ENCODE measurements around the gene AKNA. TPM values are rescaled to one million over a fixed set of nuclear protein-coding genes. Genes with fewer than 3 reads are reported as not detected.

Gene AKNA
- total RNA-seq, 3 donors from 2014 or later (not counting 1 experiment from before 2014, with no cell fraction given): 577 to 743 (median 676) TPM

DNA sequence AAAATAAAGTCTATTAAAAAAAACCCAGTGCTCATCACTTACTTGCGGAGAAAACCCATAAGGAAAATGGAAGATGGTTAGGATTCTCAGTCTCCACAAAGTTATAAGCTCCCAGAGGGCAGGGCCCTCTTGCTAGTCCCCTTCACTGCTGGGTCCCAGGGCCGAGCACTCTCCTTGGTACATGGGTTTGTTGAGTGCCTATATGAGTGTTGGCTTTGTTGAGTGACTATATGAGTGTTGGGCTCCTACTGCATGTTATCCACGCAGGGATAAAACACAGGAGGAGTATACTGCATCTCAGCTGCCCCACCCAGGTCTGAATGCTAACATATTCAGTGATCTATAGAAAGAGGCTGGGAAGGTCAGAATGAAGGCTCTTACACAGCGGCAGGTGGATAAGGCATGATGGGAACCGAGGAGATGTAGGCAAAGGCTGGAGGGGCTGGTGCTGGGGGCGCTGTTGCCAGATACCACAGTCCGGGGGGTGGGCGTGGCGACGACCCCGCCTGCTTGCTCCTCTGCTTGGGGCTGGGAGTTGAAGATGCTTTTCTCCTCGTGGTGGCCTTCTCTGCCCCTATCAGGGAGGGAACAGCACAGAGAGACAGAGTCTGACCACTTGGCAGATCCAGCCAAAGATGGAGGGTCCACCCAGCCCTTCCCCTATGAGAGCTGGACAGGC lies 46.5 kb downstream of the AKNA start:
- H3K27ac Mint-ChIP-seq: peak overlapping the region; percentile 84 to 88
- H3K4me1 Mint-ChIP-seq: peaks cover 31 to 51% of the 10 kb centered on the region in 2 donors
- Histone ChIP-seq H3K9me3 (ENCODE audit: control insufficient read depth, insufficient read depth, low read length) (no peaks in the 10 kb centered on the region), H3K27ac (ENCODE audit: low read length) (no peak overlapping the region), H3K4me3 (ENCODE audit: low read length) (no peak overlapping the region), H3K36me3 (ENCODE audit: control insufficient read depth, insufficient read depth, low read length) (peaks cover 98% of the 10 kb centered on the region), H3K27me3 (ENCODE audit: control insufficient read depth, insufficient read depth, low read length) (no peaks in the 10 kb centered on the region), H3K4me1 (ENCODE audit: control insufficient read depth, insufficient read depth, low read length) (peaks cover 17% of the 10 kb centered on the region)
- peaks cover 38% of the 10 kb centered on the region for H3K36me3 Mint-ChIP-seq
- no peaks in the 10 kb centered on the region for H3K27me3 Mint-ChIP-seq (ENCODE audit: low read depth in 2 of 2)
- no peaks in the 10 kb centered on the region for H3K9me3 Mint-ChIP-seq
- intact Hi-C loops (cut with micrococcal nuclease): no loop called here
- DNase-seq (no peak), ATAC-seq (no peak)
- TF ChIP-seq, protein P1, sequence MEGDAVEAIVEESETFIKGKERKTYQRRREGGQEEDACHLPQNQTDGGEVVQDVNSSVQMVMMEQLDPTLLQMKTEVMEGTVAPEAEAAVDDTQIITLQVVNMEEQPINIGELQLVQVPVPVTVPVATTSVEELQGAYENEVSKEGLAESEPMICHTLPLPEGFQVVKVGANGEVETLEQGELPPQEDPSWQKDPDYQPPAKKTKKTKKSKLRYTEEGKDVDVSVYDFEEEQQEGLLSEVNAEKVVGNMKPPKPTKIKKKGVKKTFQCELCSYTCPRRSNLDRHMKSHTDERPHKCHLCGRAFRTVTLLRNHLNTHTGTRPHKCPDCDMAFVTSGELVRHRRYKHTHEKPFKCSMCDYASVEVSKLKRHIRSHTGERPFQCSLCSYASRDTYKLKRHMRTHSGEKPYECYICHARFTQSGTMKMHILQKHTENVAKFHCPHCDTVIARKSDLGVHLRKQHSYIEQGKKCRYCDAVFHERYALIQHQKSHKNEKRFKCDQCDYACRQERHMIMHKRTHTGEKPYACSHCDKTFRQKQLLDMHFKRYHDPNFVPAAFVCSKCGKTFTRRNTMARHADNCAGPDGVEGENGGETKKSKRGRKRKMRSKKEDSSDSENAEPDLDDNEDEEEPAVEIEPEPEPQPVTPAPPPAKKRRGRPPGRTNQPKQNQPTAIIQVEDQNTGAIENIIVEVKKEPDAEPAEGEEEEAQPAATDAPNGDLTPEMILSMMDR (IDR thresholded peaks at IDR 0.05): no peak
- H3K4me3 Mint-ChIP-seq: no peak overlapping the region
- 88% methylated on average over 12 of the region's 12 CpGs for WGBS (ENCODE audit: insufficient coverage)

DNA sequence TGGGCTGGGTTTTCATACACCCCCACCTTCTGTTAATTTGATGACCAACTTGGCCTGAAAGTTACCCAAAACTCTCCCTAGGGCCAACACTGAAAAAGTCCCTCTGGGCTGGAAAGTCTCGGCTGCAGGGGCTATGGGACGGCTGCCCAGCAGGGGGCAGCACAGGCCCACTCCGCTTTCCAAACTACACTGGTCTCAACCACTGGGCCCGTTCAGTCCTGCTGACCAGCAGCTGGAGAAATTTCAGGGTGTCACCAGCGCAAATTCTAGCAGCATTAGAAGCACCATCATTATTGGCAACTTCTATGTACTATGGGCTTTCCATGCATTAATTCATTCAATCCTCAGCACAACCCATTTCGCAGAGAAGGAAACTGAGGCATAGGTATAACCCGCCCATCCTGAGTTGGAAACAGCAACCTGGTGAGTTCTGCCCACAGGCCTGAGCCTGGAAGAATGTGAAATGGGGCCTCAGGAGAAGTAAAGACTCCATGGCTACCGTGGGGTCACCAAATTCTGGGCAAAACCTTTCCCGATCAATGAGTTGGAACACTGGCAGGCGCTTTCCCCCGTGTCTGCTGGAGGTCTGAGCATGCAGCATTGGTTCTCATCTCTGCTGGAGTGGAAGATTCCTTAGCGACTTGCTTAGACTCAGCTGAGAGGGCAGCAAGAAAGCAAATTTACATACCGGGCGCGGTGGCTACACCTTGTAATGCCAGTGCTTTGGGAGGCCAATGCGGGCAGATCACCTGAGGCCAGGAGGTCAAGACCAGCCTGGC lies 48.5 kb downstream of the AKNA start:
- Mint-ChIP-seq H3K27ac (peak overlapping the region; percentile 78 to 84), H3K4me1 (peaks cover 32 to 50% of the 10 kb centered on the region in 2 donors), H3K4me3 (no peak overlapping the region), H3K27me3 (ENCODE audit: low read depth in 2 of 2) (no peaks in the 10 kb centered on the region), H3K9me3 (no peaks in the 10 kb centered on the region), H3K36me3 (peaks cover 36% of the 10 kb centered on the region)
- H3K4me1 ChIP-seq (ENCODE audit: control insufficient read depth, insufficient read depth, low read length): peaks cover 17% of the 10 kb centered on the region
- DNase-seq (peak; percentile 63 to 78), ATAC-seq (peak; percentile 77 to 83 (median 79))
- no peak overlapping the region for H3K4me3 ChIP-seq (ENCODE audit: low read length)
- peaks cover 95% of the 10 kb centered on the region for H3K36me3 ChIP-seq (ENCODE audit: control insufficient read depth, insufficient read depth, low read length)
- H3K27me3 ChIP-seq (ENCODE audit: control insufficient read depth, insufficient read depth, low read length): no peaks in the 10 kb centered on the region
- peak overlapping the region; percentile 39 for H3K27ac ChIP-seq (ENCODE audit: low read length)
- WGBS (ENCODE audit: insufficient coverage): 86% methylated on average over 16 of the region's 16 CpGs
- intact Hi-C loops (cut with micrococcal nuclease): loop anchor here (1.0 to 5.0 kb wide), 3 partner anchors 65 to 314 kb away; partner anchors contain the start of gene WHRN
- no peaks in the 10 kb centered on the region for H3K9me3 ChIP-seq (ENCODE audit: control insufficient read depth, insufficient read depth, low read length)
- TF ChIP-seq, protein P1 (IDR thresholded peaks at IDR 0.05): peak; percentile 80

DNA sequence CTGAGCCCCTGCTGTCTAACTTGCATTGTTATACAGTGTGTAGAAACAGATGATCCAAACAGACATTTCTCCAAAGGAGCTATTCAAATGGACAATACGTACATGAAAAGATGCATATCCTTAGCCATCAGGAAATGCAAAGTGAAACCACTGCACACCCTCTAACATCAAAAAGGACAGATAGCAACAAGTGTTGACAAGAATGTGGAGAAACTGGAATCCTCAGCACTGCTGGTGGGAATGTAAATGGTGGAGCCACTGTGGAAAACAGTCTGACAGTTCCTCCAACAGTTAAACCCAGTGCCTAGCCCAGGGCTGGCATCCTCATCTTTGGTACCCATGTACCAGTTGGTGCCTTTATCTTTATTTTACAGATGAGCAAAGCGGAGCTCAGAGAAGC lies 49.6 kb downstream of the AKNA start:
- TF ChIP-seq, protein P1 (IDR thresholded peaks at IDR 0.05): no peak
- H3K27me3 Mint-ChIP-seq (ENCODE audit: low read depth in 2 of 2): no peaks in the 10 kb centered on the region
- peaks cover 25% of the 10 kb centered on the region for H3K36me3 Mint-ChIP-seq
- peaks cover 17% of the 10 kb centered on the region for H3K4me1 ChIP-seq (ENCODE audit: control insufficient read depth, insufficient read depth, low read length)
- H3K4me3 ChIP-seq (ENCODE audit: low read length): no peak overlapping the region
- H3K4me3 Mint-ChIP-seq: no peak overlapping the region
- H3K9me3 Mint-ChIP-seq: no peaks in the 10 kb centered on the region
- peak overlapping the region; percentile 39 for H3K27ac ChIP-seq (ENCODE audit: low read length)
- intact Hi-C loops (cut with micrococcal nuclease): loop anchor here (2.0 to 5.0 kb wide), 2 partner anchors 67 to 169 kb away; partner anchors contain the start of gene WHRN
- no peak for ATAC-seq
- H3K4me1 Mint-ChIP-seq: peaks cover 24 to 41% of the 10 kb centered on the region in 2 donors
- no peak for DNase-seq
- WGBS (ENCODE audit: insufficient coverage): 93% methylated on average over 2 of the region's 2 CpGs
- no peaks in the 10 kb centered on the region for H3K9me3 ChIP-seq (ENCODE audit: control insufficient read depth, insufficient read depth, low read length)
- H3K27me3 ChIP-seq (ENCODE audit: control insufficient read depth, insufficient read depth, low read length): no peaks in the 10 kb centered on the region
- H3K36me3 ChIP-seq (ENCODE audit: control insufficient read depth, insufficient read depth, low read length): peaks cover 83% of the 10 kb centered on the region
- H3K27ac Mint-ChIP-seq: peak overlapping the region; percentile 78 to 84

Data from natural killer cell (primary cell).